ENCODE measurements around the gene PRKAG2.
"Not testable (repeated sequence)": the region's sequence is repeated elsewhere in the genome, so short reads cannot be mapped to it uniquely, and the experiment has no call there.

Gene PRKAG2

DNA sequence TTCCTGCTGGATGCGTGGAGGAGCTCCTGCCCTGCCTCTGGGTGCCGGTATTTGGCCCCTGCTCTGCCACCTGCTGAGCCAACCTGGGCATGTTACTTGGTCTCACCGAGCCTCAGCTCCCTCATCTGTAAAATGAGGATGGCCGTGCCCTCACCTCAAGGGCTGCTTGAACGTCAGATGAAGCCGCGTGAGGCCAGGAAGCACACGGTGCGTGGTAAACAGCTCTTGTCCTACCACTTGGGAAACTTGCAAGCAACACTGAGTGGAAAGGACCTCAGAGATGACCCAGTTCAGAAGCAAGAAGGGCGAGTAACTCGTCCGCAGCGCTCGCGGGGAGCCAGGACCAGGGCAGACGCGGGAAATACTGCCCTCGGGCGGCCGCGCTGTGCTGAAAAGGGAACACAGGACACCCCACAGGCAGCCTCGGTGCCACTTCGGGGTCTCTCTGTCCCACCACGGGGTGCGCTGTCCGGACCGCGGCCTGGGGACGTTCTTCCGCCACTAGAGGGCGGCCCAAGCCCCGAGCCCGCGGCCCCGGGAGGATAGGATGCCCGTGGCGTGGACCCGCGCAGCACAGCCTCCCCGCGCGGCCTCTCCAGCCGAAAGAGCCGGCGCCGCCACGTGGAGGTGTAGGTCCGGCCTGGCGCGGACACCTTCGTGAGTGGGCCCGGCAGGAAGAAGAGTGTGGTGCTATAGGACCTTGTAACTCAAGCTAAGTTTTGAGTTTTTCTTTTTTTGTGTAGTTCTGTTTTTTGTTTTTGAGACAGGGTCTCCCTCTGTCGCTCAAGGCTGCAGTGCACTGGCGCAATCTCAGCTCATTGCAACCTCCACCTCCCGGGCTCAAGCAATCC lies 94.1 kb downstream of the PRKAG2 start:
- peak; percentile 55 to 58 for DNase-seq

DNA sequence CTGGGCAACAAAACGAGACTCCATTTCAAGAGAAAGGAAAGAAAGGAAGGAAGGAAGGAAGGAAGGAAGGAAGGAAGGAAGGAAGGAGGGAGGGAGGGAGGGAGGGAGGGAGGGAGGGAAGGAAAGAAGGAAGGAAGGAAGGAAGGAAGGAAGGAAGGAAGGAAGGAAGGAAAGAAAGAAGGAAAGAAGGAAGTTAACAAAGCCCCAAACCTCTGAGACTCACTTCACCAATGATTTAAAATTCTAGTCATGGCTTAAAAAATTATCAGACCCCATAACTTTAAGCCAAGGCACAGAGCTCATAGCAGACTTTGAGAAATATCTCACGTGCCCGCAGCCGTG lies 94.7 kb downstream of the PRKAG2 start:
- not testable (repeated sequence) for DNase-seq

DNA sequence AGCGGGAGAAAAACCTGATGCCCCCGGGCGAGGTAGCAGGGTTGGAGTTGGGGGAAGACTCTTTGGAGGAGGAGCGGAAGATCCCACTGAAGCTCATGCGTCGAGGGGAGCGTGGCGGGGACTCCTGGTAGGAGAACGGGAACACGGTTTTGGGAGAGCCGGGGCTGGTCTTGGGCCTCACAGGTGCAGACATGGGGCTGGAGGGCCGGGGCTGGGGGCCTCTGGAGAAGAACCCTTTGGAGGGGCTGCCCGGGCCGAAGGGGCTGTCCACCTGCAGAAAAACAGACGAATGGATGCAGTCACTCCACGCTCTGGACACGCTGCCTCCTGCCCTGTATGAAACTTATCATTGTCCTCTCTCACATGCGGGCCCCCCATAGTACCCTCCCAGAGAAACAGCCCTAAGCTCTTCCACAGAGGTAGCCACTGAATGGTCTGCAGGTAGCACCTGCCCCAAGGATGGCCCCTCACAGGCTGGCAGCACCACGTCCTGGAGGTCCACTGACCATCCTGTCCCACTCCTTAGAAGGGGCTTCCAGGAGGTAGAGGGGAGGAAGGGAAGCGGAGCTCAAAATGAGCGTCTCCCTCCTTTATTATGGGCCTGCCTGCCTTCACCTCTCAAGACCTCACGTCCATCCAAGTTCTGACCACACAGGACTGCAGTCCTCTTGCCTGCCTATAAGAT lies 95.6 kb downstream of the PRKAG2 start:
- DNase-seq, result no peak

DNA sequence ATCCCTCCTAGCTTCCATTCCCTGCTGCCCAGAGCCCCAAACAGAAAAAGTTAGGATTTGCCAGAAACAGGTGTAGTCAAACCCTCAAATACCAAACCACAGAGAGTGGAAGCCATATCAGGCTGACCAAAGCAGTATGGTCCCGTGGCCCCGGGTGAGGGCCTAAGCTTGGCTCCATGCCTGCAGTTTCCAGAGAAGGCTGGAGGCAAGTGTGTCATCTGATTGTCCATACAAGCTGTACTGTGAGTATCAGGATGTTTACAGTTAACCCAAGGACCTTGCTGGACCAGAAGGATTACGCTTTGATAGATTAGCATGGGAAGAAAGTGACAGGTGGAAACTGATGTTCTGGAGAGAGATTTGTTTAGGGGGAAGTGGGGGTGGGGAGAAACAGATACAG lies 96.3 kb downstream of the PRKAG2 start:
- DNase-seq, result no peak

DNA sequence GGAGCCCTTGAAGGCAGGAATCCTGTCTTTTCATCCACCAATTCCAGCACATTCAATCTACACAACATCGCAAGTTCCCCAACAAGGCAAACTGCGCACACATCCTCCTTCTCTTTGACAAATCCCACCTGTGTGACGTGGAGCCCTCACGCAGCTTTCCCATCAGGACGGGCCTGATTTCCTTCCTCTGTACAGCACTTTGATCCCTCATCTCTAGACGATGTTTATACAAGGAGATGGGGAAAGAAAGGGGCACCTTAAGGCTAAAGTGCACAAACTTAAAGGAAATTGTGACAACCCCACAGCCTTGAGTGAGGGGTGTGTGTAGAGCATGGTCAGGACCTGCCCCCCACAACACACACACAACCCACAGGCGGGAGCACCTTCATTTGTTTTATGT lies 97.2 kb downstream of the PRKAG2 start:
- DNase-seq, result no peak

DNA sequence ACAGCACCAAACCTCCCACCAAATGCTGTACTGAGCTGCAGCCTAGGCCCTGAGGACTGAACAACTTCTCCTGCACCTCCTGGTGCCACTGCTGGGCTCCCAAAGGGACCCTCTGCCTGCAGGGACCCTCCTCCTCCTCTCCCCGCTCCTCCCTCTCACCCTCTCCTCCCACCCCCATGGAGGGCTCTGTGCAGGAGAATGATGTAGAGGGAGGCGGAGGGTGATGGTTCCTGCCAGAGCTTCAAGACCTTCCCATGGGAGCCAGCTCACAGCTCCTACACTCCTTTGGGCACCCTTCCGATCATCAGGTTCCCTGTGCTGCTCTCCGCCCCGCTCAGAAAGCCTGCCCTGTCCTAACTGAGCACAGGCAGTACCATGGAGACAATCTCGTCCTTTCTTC lies 97.7 kb downstream of the PRKAG2 start:
- DNase-seq, result no peak

DNA sequence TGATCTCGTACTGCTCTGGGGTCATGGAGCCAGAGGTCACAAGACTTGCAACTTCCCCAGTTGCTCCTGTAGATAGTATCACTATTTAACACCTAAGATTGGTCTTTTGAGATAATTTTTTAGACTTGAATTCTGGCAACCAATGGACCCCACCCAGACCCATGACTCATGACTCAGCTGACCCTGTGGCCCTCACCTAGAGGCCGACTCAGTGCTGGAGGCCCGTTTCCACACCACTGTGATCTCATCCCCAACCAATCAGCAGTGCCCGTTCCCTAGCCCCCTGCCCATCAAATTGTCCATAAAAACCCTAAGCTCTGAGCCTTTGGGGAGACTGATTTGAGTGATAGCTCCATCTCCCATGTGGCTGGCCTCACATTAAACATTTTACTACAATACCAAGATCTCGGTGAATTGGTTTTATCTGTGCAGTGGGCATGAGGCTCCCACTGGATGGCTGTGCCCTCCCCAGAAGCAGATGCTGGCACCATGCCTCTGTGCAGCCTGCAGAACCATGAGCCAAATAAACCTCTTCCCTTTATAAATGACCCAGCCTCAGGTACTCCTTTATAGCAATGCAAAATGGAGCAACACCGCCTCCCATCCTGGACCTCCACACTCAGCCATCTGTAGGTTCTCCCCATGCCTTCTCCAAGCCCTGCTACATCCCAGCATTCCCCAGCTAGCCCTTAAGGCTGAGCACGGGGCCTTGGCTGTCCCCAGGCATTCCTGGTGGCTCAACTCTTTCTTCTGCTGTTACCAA lies 98.8 kb downstream of the PRKAG2 start:
- no peak for DNase-seq

DNA sequence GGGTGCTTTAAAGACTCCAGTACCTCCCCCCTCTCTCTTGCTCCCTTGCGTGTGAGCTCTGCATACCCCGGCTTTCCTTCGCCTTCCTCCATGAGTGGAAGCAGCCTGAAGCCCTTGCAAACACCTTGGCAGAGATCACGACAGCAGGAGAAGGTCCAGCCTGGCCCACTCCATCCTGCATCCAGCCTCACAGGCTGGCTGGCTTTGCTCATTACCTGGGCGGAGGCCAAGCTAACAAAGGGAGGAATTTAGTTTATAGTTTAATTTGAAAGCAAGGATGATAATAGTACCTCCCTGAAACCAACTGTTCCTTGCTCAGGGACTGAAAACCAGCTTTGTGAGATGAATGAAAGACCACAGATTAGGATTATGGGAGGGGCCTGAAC lies 99.4 kb downstream of the PRKAG2 start:
- no peak for DNase-seq

DNA sequence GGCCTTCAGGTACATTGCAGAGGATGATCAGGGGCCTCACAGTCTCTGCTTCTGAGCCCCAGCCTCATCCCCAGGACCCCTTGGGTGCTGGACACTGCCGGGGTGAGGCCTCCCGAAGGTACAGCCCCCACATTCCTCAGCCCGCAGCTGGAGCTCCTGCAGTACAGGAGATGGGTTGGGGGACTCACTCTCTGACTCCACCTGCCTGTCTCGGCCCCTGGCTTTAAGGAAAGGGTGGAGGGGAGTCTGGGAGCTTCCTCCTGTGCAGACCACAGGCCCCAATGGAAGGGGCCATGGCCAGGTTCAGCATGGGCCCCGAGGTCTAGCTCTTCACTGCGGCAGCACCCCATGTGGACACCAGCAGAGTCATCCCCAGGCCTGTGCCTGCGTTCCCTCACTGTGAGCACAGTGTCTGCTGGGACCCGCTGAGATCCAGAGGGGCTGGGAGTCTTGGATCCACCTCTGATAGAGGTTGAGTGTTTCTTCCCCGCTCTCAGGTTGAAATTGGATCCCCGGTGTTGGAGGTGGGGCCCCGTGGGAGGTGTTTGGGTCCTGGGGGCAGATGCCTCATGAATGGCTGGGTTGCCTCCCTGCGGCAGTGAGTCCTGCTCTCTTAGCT lies 99.9 kb downstream of the PRKAG2 start:
- no peak for DNase-seq

DNA sequence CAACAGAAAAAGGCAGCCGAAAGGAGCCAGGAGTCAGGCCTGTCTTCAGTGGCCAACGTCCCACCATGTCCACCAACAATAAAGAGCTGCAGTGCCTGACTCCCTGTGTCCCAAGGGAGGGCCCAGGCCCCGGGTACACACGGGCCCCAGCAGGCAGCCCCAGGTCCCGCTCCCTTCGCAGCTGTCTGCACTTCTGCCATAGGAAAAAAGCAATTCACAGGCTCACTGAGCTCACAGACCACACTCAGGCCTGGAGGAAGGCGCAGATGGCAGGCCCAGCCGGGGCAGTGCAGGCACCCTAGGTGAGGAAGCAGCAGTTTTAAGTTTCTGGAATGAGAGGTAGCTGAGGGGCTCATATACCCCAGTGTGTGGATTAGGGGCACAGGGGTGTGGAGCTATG lies 100.5 kb downstream of the PRKAG2 start:
- no peak for DNase-seq

DNA sequence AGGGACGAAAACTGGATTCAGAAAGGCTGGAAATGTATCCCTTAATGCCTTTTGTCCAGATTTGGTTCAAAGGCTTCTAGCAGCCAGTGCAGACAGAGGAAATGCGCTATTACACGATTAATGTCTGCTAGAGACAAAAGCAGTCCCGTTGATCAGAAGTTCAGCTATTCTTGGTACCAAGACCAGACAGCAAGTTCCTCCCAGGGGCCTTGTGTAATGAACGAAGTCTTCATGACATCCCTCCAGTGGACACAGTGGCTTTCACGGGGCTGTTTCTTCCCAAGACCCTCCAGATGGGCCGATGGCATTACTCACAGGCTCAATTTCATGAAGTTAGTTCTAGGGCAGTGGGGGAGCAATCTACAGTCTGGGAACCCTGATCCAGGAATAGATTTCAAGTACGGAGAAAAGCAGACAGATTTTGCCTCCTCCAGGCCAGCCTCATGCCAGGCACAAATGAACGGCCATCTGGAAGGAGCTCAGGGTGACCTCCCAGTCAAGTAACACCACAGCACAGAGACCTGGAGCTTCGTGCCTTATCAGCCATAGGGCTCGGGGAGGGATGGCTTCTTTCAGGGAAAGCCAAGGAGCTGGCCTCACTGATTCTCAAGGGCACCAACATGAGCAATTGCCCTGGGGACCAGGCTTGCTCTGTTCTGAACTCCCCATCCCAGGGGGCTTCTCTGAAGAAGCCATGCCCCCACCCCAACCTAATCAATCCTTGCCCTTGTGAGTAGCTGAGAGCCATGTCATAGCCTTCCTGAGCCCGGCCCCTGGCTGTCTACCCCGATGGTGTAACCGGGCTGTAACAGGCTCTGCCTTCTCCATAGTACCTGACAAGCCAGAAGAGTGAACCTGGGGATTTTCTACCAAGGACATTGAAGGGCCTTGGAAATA lies 101.1 kb downstream of the PRKAG2 start:
- no peak for DNase-seq

DNA sequence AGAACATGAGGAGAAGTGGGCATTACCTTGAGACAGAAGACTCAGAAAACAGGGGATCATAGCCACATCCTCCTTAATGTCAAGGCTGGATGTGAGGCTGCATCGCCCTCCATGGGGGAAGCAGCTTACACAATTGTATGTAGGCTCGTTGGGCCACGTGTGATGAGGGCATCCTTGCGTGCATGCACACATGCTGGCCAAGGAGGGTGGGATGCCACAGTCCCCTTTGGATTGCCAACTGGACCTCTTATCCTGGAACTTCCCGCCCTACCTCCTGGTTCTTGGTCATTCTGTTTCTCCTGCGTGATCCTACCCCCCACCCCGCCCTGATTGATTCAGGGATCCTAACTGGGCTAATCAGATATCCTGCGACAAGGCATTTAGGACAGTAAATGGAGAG lies 102.0 kb downstream of the PRKAG2 start:
- no peak for DNase-seq

DNA sequence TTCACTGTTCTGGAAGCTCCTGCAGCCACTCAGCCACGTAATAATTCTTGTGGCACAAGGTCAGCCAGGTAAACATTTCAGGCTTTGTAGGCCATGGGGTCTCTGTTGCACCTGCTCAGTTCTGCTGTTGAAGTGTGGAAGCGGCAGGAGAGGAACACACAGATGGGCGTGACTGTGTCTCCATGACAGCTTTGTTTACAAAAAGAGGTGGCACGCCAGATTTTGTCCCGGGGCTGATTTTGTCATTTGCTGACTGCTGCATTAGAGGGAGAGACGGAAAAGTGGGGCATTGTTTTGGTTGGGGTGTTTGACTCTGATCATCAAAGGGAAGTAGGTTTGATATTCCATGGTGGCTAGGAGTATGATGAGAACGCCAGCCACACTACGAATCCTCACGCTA lies 103.1 kb downstream of the PRKAG2 start:
- DNase-seq, result no peak

DNA sequence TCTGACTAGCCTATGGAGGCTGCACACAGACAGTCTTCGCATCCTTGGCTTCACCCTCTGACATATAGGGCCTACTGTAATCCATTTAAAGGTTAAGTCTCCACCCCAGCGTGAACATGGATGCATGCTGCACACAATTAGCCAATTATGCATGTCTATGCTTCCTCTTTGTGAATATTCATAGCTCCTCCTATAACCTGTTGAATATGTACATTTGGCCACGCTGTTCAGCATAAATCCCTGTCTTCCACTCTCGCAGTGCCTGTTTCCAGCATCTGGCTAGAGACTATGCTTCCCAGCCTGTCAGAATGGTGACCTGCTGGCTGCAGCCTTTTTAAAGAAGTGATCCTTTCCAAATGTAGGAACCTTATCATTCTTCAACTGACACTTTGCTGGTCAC lies 106.7 kb downstream of the PRKAG2 start:
- no peak for DNase-seq

DNA sequence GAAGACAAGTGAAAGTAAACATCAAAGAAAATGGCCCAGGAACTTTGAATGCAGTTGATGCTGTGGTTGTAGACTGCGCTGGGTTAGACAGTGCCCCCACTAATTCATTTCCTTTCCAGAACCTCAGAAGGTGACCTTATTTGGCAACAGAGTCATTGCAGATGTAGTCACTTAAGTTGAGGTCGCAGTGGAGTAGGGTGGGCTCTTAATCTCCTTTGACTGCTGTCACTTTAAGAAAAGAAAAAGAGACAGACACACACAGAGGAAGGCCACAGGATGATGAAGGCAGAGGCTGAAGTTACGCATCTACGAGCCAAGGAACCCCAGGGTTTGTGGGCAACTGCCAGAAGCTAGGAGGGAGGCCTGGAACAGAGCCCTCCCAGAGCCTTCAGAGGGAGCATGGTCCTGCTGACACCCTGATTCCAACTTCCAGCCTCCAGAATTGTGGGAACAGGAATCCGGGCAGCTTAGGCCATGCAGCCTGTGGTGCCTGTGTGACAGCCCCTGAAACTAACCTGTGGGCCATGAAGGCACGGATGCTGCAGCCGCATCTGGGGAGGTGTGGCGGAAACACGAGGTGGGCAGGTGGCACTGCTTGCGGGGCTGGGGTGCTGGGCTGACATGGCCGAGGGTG lies 107.6 kb downstream of the PRKAG2 start:
- no peak for DNase-seq

DNA sequence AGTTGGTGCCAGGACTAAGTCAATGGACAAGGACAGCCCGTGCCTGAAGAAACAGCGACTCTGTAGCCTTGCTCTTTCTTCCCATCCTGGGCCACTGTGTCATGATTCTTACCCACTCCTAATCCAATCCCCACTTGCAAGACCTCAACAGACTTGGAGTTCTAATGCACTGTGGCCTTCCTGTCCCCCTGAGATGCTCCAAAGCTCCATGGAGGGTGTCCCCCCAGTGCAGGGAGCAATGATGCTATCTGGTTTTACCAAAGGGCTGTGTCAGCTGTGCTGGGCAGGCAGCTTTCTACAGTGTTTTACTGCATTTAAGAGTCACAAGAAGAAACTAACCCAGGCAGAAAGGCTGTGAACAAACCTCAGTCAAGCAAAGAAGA lies 108.1 kb downstream of the PRKAG2 start:
- no peak for DNase-seq

DNA sequence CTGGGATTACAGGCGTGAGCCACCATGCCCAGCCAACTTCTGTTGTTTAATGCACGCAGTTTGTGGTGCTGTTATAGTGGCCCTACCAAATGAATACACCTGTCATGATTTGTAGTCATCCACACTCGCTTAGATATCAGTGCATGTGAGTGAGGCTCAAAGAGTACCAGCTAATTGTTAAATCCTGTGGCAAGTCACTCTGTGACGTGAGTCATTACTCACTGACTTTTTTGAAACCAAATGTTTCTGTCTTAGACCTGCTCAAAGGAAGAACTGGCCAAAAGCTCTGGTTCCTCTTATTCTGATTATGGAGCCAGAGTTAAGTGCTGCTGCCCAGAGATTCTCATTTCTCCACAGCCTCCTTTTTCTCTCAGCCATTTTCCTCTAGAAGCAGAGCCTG lies 109.4 kb downstream of the PRKAG2 start:
- DNase-seq, result no peak

DNA sequence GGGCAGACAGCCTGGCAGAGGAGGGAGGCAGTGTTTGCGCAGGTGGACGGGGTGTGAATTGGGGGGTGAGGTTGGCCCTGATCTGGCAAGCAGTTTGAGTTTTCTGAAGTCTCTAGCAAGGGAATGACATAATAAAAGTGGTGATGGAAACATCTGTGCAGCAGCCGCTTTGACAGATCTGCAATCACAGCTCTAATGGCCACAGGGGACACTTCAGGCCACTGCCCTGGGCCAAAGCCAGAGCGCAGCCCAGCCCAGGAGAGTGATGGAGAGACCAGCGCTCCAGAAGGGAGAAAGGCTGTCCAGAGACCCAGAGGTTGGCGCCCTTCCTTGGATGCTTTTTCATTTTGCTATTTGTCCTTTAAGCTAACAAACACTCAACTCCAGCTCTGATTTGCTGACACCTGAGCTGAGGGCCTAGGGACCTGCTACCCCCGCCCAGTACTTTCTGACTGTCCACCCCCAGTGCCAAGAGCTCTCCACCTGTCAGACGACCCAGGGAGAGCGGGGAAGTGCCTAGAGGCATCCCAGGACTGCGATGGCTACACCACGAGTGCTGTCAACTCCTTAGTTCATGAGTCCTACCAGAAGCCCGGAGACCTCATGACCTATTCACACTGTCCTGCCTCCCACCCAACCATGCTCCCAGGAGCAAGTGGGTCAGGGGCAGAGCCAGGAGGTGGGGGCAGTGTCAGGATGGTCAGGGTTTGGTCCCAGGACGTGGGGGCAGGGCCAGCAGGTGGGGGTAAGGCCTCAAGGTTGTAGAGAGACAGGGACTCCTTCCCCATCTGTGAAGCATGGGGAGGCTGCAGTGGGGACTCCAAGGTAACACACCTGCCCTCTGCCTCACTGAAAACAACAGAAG lies 112.6 kb downstream of the PRKAG2 start:
- DNase-seq, result no peak

DNA sequence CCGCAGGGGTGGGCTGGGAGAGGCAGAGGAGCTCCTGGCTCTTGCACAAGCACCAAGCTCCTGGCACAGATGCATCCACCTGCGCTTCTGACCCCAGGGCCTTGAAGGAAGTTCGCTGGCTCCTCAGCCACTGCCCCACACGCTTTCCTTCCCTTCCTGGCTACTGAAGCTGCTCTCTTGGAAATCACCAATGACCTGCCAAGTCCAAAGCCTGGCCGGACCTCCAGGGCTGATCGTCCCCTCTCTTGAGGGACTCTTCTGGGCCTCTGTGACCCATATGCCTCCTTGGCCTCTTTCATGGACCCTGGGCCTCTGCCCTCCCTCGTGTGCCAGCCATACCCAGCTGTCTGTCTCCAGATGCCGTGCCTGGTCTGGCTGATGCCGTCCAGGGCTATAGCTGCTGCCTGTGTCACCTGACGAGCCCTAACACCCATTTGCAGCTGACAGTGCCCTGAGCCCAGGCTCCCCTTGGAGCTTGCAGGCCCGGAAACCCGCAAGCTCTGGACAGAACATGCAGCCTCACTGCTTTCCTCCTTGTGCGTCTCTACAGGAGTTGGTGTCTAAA lies 113.4 kb downstream of the PRKAG2 start:
- no peak for DNase-seq

DNA sequence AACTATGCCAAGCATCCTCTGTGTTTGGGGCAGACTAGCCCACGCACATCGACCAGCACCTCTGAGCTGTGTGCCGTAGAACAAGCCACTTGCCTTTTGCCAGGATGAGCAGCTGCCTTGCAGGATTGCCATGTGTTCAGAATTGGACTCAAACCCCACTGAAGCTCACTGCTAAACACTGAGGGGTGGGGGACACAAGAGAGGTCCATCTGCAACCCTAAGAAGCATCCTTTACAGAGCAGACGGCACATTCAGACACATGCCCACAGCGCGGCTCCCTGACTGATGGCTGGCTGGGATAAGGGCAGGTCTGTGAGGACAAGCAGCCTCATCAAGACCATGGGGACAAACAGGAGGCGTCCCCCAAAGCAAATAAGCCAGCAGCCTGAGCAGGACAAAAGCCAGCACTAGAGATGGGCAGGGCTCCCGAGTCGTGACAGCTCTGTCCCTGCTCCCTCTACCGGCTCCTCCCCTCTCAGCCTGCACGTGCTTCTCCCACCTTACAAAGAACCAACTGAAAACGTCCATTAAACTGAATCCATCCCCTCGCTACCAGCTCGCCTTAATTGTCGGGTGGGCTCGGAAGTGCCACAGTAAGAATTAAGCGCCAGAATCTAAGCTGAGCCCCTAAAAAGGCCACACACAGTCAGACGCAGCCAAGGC lies 114.2 kb downstream of the PRKAG2 start:
- no peak for DNase-seq
